NCI-H1436 treated with DMSO at 0.1 percent for 48 hours (cell line): Measurements from ENCODE around the gene FYB2.

Experiments
- DNase-seq: peaks from one replicate; lab custom pipeline; 2025; lab: John Stamatoyannopoulos, UW

The FYB2 gene, protein sequence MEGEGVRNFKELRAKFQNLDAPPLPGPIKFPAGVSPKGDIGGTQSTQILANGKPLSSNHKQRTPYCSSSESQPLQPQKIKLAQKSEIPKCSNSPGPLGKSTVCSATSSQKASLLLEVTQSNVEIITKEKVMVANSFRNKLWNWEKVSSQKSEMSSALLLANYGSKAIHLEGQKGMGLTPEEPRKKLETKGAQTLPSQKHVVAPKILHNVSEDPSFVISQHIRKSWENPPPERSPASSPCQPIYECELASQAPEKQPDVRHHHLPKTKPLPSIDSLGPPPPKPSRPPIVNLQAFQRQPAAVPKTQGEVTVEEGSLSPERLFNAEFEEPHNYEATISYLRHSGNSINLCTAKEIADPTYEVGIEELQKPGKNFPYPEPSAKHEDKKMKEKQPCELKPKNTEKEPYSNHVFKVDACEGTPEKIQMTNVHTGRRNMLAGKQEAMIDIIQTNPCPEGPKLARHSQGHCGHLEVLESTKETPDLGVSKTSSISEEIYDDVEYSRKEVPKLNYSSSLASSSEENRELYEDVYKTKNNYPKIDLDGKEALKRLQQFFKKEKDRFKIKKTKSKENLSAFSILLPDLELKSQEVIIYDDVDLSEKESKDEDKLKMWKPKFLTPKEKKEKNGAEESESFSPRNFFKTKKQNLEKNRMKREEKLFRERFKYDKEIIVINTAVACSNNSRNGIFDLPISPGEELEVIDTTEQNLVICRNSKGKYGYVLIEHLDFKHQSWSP

DNA sequence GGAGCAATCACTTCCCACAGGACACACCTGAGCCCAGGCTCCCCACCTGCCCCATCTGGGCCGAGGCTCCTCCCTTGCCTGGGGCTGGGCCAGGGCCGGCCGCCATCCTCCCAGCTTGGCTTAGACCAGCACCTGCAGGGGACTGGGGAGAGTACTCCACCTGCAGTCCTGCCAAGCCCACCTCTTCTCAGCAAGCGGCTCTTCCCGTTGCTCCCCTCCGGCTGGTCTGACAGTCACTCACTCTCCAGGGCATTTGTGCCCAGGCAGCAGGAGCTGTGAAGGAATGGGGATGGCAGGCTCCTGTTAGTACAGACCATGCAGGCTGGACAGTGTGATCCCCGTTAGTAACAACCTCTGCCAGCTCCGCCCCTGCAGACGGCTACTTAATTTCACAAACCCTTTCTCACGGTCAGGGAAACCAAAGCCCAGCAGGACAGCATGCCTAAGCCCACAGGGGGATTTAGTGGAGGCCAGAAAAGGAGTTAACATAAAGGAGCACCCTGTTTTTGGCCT lies at the start of gene FYB2:
Gene FYB2 (minus strand): TSS at position 18 of the 513 bp plus-strand sequence. CDS start 114 bp downstream, outside the sequence.
- DNase-seq, result no peak

DNA sequence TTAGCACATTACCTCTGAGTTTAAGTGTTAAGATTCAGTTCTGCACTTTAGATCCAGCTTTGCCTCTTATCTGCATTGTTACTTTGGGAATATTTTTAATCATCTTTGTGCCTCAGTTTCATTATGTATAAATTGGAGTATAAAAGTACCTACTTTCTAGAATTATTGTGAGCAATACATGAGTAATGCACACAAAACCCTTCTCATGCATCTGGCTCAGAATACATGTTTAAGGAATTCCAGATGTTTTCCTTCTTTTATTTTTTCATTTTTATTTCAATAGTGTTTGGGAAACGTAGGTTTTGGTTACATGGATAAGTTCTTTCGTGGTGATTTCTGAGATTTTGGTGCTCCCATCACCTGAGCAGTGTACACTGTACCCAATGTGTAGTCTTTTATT lies 49.6 kb upstream of the FYB2 start:
- DNase-seq, result no peak

GRCh38 chr1:56867491-56867890 lies 48.3 kb upstream of the FYB2 start:
- no peak for DNase-seq

- no peak for DNase-seq
Measured at GRCh38 chr1:56866656-56867055, 47.5 kb upstream of the FYB2 start.

- DNase-seq, result no peak
Measured at GRCh38 chr1:56864430-56864829, 45.2 kb upstream of the FYB2 start.

DNA sequence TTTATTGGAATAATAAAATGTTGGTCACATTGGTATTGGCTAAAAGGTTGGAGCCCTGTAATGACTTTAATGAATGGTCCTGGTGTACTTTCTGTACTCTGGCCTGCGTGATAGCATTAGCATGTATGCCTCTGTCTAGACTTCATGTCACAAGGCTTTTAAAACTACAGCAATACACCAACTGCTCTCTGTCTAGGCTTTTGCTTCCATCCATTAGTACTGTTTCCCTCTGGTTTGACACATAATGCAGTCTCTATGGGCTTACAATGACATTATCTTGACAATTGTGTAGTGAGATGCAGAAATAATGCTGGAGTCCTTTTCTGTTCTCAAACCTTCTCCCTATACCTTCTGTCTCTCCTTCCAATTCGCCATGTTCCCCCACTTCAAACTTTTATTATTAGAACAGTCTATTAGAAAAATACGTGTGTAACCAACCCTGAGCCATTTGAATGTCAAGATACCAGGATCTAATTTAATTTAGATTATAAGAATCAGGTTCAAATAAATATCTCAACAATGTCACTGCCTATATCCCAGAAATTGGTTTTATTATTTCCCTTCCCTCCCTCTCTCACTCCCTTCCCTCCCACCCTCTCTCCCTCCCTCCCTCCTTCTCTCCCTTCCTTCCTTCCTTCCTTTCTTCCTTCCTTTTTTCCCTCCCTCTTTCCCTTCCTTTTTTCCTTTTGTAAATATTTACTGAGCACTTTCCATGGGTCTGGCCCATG lies 44.2 kb upstream of the FYB2 start:
- DNase-seq, result no peak

DNA sequence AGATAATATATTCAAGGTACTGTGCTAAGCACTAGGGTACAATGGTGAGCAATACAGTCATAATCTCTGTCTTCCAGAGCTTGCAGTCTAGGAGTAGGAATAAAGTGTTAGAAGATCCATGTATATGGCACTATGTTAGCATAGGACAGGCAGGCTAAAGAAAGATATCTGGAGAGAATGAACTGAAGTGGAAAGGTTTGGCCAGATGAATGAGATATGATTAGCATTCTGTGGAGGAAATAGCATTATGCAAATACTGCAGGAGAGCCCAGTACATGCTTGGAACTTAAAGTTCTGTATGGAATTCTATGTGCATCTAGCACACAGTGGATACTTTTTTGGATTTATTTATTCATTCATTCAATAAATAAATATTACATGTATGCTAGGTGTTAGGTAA lies 40.1 kb upstream of the FYB2 start:
- no peak for DNase-seq

- DNase-seq, result no peak
Measured at GRCh38 chr1:56856186-56856585, 37.0 kb upstream of the FYB2 start.

GRCh38 chr1:56855190-56855589 lies 36.0 kb upstream of the FYB2 start:
- DNase-seq, result no peak

DNA sequence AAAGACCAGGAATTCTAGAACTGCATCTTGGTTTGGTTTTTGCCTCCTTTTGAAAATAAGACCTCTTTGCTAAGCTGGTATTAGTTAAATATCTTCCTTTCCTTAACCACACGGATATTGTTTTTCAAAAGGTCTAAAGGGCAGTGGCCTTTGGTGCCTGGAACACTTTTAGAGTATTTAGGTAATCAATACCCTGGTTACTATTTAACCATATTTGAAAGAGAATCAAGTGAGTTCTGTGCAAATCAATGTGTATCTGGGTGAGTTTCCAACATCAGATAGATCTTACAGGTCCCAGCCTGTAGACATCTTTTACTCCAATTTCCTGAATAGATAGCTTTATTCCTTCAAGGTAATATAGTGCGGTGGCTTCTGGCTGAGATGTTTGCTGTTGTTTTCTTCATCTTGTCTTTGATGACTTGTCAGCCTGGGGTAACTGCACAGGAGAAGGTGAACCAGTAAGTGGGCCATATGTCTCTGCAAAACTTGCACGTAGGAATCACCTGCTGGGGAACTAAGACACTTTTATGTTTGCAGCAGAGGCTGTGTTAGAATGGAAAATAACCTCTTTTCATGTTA lies 35.4 kb upstream of the FYB2 start, which contains the start of gene C8A:
Gene C8A (plus strand): TSS at position 277 of the 579 bp plus-strand sequence. CDS start 105 bp downstream, at position 382.
- no peak for DNase-seq

DNA sequence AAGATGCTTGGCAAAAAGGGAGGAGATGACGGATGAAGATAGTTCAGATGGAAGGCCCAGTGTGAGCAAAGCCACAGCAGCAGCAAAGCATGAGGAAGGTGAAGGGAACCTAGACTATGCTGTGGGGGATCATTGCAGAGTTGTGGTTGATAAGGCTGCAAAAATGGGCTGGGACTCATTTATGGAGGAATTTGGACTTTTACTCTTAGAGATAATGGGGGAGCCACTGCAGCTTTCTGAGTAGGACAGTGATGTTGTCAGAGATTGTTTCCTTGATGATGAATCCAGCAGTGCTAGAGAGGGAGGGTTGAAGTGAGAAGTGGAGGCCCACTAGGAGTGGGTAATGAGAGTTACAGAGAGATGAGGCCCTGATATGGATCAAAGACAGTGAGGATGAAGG lies 33.3 kb upstream of the FYB2 start:
- no peak for DNase-seq

- no peak for DNase-seq
Measured at GRCh38 chr1:56850922-56851321, 31.7 kb upstream of the FYB2 start.

DNA sequence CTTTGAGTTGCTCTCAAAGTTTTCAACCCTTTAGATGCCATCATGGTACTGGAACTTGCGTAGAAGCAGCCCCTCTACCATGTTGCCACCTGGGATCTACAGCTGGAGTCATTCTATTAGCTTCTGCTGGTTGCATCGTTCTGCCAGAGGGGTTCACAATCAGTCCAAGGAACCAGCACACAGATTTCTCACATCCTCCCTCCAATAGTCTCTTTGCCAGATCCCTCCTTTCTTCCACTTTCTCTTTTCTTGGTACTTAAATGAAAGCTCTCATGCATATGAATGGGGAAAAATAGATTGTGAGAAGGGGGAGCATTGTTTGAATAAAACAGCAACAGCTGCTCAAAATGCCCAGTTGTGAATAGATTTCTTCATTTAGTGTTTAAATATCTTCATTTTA lies 31.2 kb upstream of the FYB2 start:
- no peak for DNase-seq

DNA sequence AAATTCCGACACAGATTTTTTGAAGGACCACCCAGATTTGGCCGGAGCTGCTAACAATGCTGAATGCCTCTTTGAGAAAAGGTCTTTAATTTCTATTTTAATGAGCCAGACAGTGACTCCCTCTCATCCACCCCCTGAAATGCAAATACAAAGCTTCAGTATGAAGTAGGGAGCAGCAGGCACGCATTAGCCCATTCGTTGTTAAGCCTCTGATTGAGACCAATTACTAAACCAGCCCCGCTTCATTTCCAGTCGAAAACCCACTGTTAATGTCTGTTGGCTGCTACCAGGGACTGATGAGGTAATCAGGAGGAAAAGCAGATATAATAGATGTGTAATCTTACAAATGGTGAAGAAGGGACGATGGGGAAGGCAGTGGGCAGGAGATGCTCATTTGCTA lies 30.5 kb upstream of the FYB2 start:
- peak; percentile 31 for DNase-seq

GRCh38 chr1:56845343-56845742 lies 26.1 kb upstream of the FYB2 start:
- no peak for DNase-seq

- peak; percentile 83 for DNase-seq
Measured at GRCh38 chr1:56844545-56845136, 25.4 kb upstream of the FYB2 start.

DNA sequence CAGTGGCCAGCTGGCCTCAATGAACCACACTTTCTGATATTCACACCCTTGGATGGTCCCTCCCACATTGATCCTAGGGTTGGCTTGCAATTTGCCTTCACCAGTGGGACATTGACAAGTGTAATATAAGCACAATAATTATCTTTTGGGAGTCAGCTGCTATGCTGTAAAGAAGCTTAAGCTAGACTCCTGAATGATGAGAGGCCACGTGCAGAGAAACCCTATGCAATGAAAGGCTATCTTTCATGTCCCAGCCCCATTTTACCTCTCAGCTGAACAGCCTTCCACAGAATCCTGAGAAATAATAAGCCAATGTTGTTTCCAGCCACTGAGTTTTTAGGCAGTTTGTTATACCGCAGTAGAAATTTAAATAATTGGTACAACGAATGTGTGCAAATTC lies 24.3 kb upstream of the FYB2 start:
- DNase-seq, result no peak

DNA sequence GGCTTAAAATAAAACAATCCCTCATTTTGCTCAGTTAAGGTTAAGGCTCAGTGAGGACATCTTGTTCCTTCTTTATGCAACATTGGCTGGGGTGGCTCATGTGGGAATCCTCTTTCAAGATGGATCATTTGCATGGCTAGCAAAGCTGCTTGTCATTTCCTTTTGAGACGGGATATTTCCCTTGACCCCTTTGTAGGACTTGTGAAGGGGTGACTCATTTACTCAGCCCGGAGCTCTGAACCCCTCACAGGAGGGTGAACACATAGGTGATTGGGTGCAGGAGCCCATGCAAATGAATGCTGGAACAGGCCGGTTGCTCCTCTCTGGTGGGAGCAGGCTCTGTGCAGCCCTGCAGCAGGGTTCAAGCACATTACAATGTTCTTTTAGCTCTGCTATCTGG lies 19.6 kb upstream of the FYB2 start:
- no peak for DNase-seq

- DNase-seq, result no peak
Measured at GRCh38 chr1:56837244-56837939, 18.2 kb upstream of the FYB2 start.

DNA sequence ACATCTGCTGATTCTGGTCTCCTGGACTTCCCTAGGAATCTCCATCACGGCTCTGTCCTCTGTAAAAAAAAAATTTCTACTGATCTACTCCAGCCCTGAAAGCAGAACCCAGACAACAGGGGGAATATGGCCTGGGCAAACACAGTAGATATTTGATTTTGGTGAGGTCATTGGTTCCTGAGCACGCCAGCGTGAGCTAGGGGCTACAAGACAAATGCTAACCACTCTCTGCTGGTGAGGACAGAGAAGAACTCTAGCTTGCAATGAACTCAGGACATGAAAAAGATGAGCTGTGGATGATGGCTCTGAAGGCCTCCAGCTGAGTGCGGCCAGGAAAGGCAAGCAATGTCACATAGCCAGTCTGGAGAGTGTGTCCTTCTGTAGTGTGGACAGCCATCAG lies 17.2 kb upstream of the FYB2 start:
- no peak for DNase-seq

DNA sequence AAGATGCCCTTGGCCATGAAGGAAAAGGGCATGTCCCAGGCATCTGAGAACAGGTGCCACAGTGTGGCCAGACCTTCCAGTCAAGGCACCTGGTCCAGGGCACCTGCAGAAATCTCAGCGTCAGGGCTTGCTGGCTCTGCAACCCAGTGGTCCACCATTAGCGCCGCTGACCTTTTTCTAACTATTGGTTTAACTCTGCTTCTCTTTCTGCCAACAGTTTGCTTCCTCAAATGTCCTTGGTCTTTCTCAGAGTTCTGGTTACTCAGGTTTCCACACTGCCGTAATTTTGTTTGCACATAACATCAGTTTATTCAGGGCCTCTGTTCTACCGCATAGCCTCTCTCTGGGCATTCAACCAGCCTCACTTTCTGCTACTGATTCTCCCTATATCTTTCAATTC lies 16.5 kb upstream of the FYB2 start:
- DNase-seq, result no peak
